ENCODE results near the gene NECTIN3. TPM values are rescaled to one million over a fixed set of nuclear protein-coding genes. Genes with fewer than 3 reads are reported as not detected.

The NECTIN3 gene
- total and polyA plus RNA-seq, 8 donors, result 1.3 to 10.3 (median 6.6) TPM

DNA sequence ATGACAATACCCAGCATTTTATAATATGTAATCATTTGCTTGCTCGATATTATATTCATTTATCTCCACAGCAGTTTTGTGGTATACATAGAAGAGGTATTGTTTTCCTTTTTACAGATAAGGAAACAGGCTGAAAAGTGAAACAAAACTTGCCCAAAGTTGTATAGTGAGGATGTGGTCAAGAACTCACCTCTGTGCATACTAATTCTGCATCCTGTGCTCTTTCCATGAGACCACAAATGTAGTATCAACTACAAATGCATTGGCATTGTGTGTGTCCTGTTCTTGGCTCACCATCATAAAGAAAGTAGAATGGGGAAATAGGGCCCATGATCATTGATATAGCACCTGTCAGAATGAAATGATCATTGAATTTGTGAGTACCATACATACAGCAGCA is 167.3 kb downstream of the NECTIN3 start:
- no peaks in the 10 kb centered on the region for H3K36me3 ChIP-seq
- H3K27me3 ChIP-seq, result no peaks in the 10 kb centered on the region
- ATAC-seq, result no peak
- FAIRE-seq, result no peak
- intact Hi-C loops (cut with DNase I), result no loop called here
- DNase-seq, result no peak
- TF ChIP-seq, protein P1, sequence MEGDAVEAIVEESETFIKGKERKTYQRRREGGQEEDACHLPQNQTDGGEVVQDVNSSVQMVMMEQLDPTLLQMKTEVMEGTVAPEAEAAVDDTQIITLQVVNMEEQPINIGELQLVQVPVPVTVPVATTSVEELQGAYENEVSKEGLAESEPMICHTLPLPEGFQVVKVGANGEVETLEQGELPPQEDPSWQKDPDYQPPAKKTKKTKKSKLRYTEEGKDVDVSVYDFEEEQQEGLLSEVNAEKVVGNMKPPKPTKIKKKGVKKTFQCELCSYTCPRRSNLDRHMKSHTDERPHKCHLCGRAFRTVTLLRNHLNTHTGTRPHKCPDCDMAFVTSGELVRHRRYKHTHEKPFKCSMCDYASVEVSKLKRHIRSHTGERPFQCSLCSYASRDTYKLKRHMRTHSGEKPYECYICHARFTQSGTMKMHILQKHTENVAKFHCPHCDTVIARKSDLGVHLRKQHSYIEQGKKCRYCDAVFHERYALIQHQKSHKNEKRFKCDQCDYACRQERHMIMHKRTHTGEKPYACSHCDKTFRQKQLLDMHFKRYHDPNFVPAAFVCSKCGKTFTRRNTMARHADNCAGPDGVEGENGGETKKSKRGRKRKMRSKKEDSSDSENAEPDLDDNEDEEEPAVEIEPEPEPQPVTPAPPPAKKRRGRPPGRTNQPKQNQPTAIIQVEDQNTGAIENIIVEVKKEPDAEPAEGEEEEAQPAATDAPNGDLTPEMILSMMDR (IDR thresholded peaks at IDR 0.05), result no peak
- H3K4me1 ChIP-seq, result no peaks in the 10 kb centered on the region
- H3K4me3 ChIP-seq, result no peak overlapping the region
- H3K27ac ChIP-seq, result no peak overlapping the region
- H3K9me3 ChIP-seq, result no peaks in the 10 kb centered on the region
- 68 to 88% methylated on average over 1 of the region's 1 CpG for WGBS, 2 donors

DNA sequence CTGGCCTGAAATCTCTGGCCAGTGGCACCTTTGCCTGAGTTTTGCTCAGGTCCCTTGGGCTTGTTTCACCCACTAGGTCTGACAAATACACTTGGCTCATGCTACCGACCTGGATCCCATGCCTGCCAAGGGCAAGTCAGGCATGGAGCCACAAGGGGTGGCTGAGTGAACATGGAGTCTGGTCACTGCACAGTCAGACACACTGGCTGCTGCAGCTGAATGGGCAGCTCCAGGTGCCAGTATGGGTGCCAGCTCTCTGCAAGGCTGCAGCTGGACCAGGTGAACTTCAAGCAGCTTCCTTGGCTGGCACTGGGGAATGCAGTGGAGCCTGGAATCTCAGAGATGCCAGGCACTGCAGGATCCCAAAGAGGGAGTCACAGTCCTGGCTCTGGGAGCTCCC is 170.3 kb downstream of the NECTIN3 start:
- intact Hi-C loops (cut with DNase I), result no loop called here
- H3K27me3 ChIP-seq, result no peaks in the 10 kb centered on the region
- WGBS, 2 donors, result 50 to 70% methylated on average over 1 of the region's 1 CpG
- H3K36me3 ChIP-seq, result no peaks in the 10 kb centered on the region
- no peaks in the 10 kb centered on the region for H3K9me3 ChIP-seq
- ATAC-seq (no peak), DNase-seq (no peak), FAIRE-seq (no peak)
- no peaks in the 10 kb centered on the region for H3K4me1 ChIP-seq
- TF ChIP-seq, protein P1 (IDR thresholded peaks at IDR 0.05), result no peak
- no peak overlapping the region for H3K4me3 ChIP-seq
- H3K27ac ChIP-seq, result no peak overlapping the region
